B cell (primary cell): ENCODE data around the gene GABRD. TPM values are rescaled to one million over a fixed set of nuclear protein-coding genes. Genes with fewer than 3 reads are reported as not detected.

Experiments
- ATAC-seq: fragments of 200-7000 bp; cut with Tn5 transposase; one replicate; pipeline ENCODE4 v1.10.0; 2021; ENCODE audit warnings: low read depth, mild to moderate bottlenecking, moderate number of reproducible peaks, moderate library complexity
- CTCF ChIA-PET: fragments of 350-600 bp; sonication (Branson Sonifier 250); formaldehyde crosslinking; loops from one replicate; lab custom pipeline; 2021; ENCODE audit warnings: antibody characterized with exemption, inconsistent platforms; lab: Charles Lee
- POLR2A ChIA-PET: fragments of 350-600 bp; sonication (Branson Sonifier 250); formaldehyde crosslinking; loops from one replicate; lab custom pipeline; 2021; ENCODE audit warnings: antibody characterized with exemption; lab: Charles Lee
- DNase-seq: peaks from one replicate; pipeline ENCODE4 v3.0.0; 2013
- H2AFZ ChIP-seq: 2 replicates; pipeline ENCODE4 v1.6.1; 2012; ENCODE audit warnings: mild to moderate bottlenecking, low read depth, low read length; ENCODE audit not compliant: insufficient read depth, poor library complexity, severe bottlenecking
- H3K27ac ChIP-seq, 2 donors: 1 replicate in 1 of 2; 2 replicates in 1 of 2; pipeline ENCODE4 v1.5.1; 2012 to 2013; ENCODE audit warnings: low read length in 2 of 2, mild to moderate bottlenecking in 2 of 2, moderate library complexity in 1 of 2
- H3K27me3 ChIP-seq, 4 experiments: fragments of 200-600 bp in 1 of 4; sonication (generic) in 1 of 4; replicated peaks in 1 of 4; 1 replicate in 2 of 4; 2 replicates in 2 of 4; pipeline versions ENCODE4 v1.6.1 to v1.7.0; 2013 to 2016; ENCODE audit warnings: low read length in 3 of 4, mild to moderate bottlenecking in 2 of 4, mixed read lengths in 1 of 4, moderate library complexity in 1 of 4; ENCODE audit not compliant: insufficient read depth in 4 of 4, control insufficient read depth in 3 of 4; ENCODE audit errors: control extremely low read depth in 1 of 4
- H3K36me3 ChIP-seq, 2 experiments: replicated peaks in 1 of 2; 1 replicate in 1 of 2; 2 replicates in 1 of 2; pipeline versions ENCODE4 v1.6.1 to v1.7.1; 2013; ENCODE audit warnings: low read length in 1 of 2; ENCODE audit not compliant: insufficient read depth in 2 of 2, control insufficient read depth in 1 of 2; ENCODE audit errors: control extremely low read depth in 1 of 2, extremely low read depth in 1 of 2
- H3K4me1 ChIP-seq, 2 donors: fragments of 200-600 bp in 1 of 2; sonication (generic) in 1 of 2; 1 replicate in 1 of 2; 2 replicates in 1 of 2; pipeline versions ENCODE4 v1.5.1 to v1.6.1; 2013 to 2017; ENCODE audit warnings: low read length in 2 of 2; ENCODE audit not compliant: control insufficient read depth in 2 of 2, insufficient read depth in 2 of 2
- H3K4me2 ChIP-seq: replicated peaks from 2 replicates; pipeline ENCODE3; 2012; ENCODE audit warnings: mild to moderate bottlenecking, low read depth, low read length; ENCODE audit not compliant: poor library complexity, severe bottlenecking
- H3K4me3 ChIP-seq, 5 experiments: fragments of 200-600 bp in 1 of 5; sonication (generic) in 1 of 5; 1 replicate in 3 of 5; 2 replicates in 2 of 5; pipeline versions ENCODE4 v1.5.1 to v1.7.0; 2011 to 2016; ENCODE audit warnings: low read length in 4 of 5, mild to moderate bottlenecking in 4 of 5, low read depth in 2 of 5, control low read depth in 1 of 5, moderate library complexity in 1 of 5; ENCODE audit not compliant: insufficient read depth in 1 of 5; ENCODE audit errors: control extremely low read depth in 1 of 5, extremely low read depth in 1 of 5
- H3K79me2 ChIP-seq: fragments of 200-600 bp; sonication (generic); one replicate; pipeline ENCODE4 v1.6.0; 2016; ENCODE audit warnings: low read length; ENCODE audit not compliant: control insufficient read depth, insufficient read depth
- H3K9ac ChIP-seq: fragments of 200-600 bp; sonication (generic); 2 replicates; pipeline ENCODE4 v1.6.1; 2017; ENCODE audit warnings: mild to moderate bottlenecking, low read length, moderate library complexity
- H3K9me3 ChIP-seq, 3 donors: one replicate each; pipeline versions ENCODE4 v1.6.1 to v1.7.1; 2013; ENCODE audit warnings: low read length in 2 of 3; ENCODE audit not compliant: control insufficient read depth in 2 of 3, insufficient read depth in 1 of 3; ENCODE audit errors: control extremely low read depth in 1 of 3
- H4K20me1 ChIP-seq: 2 replicates; pipeline ENCODE4 v1.6.0; 2012; ENCODE audit warnings: mild to moderate bottlenecking, low read length; ENCODE audit not compliant: insufficient read depth, control insufficient read depth, poor library complexity, severe bottlenecking
- H3K27ac Mint-ChIP-seq: one replicate; pipeline ENCODE4 v1.8.0; 2021; ENCODE audit warnings: mixed read lengths
- H3K27me3 Mint-ChIP-seq: one replicate; pipeline ENCODE4 v1.8.0; 2021; ENCODE audit warnings: mixed read lengths
- H3K4me1 Mint-ChIP-seq: one replicate; pipeline ENCODE4 v1.8.0; 2021; ENCODE audit warnings: mixed read lengths
- H3K4me3 Mint-ChIP-seq: one replicate; pipeline ENCODE4 v1.8.0; 2021; ENCODE audit warnings: mixed read lengths
- H3K9me3 Mint-ChIP-seq: one replicate; pipeline ENCODE4 v1.8.0; 2022; ENCODE audit warnings: mixed read lengths; ENCODE audit not compliant: insufficient read depth
- EZH2 ChIP-seq: IDR thresholded peaks from 2 replicates; pipeline ENCODE4 v1.6.1; 2012; ENCODE audit warnings: borderline replicate concordance, low read depth, mild to moderate bottlenecking, moderate library complexity, low read length; ENCODE audit not compliant: insufficient read depth, poor library complexity, severe bottlenecking
- WGBS: methylation state at CpG from one replicate; pipeline ENCODE4 v1.1.5; 2013; ENCODE audit warnings: missing lambda C conversion rate; ENCODE audit not compliant: insufficient coverage; 5-methylcytosine and 5-hydroxymethylcytosine counted together
- intact Hi-C: fragments of 100-400 bp; cut with micrococcal nuclease; formaldehyde crosslinking; loops from one replicate; pipeline ENCODE4 v1.10.0; 2022
- polyA plus RNA-seq: library from polyadenylated mRNA; depleted of rRNA; stranded (reverse); fragments of >200 nt; gene quantifications from 2 replicates; pipeline ENCODE4 v1.2.3, GENCODE V29; 2012
- total RNA-seq, 2 donors: library from RNA; stranded (reverse); fragments of 120-200 nt in 1 of 2; gene quantifications; 1 replicate in 1 of 2; 2 replicates in 1 of 2; pipeline versions ENCODE4 v1.2.3 to v1.2.4, GENCODE V29; 2013 to 2022
- TF ChIP-seq, protein P1 (sequence below): fragments of 200-600 bp; IDR thresholded peaks from one replicate; pipeline ENCODE4 v1.8.0; 2022; ENCODE audit warnings: antibody characterized with exemption, mild to moderate bottlenecking

The GABRD gene
- total and polyA plus RNA-seq, 2 donors (not counting 1 experiment from before 2014, with no cell fraction given): not detected

DNA sequence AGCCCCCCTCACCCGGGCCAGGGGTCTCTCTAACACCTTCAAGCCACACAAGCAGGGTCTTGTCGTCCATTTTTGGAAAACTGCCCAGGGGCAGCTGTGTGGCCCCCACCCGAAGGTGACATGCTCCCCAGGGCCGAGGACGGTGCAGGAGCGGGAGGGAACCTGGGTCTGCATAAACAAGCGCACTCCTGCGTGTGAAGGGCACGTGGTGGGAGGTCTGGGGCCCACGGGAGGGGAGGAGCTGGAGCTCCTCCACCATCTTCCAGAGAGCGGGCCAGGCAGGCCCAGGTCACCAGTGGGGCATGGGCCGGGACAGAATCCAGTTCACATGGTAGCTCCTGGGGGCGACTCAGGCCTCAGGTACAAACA, 32.0 kb upstream of the GABRD start:
- ChIA-PET POLR2A (no interaction called here), CTCF (no interaction called here)
- Histone ChIP-seq H3K4me3 (no peak overlapping the region), H2AFZ (no peak overlapping the region), H3K4me2 (no peak overlapping the region), H3K9ac (no peak overlapping the region), H4K20me1 (no peaks in the 10 kb centered on the region), H3K9me3 (peaks cover 0 to 4% (median 0%) of the 10 kb centered on the region in 3 donors), H3K4me1 (no peaks in the 10 kb centered on the region), H3K79me2 (no peaks in the 10 kb centered on the region), H3K27ac (no peak overlapping the region), H3K27me3 (peaks cover 0 to 7% (median 0%) of the 10 kb centered on the region in 4 experiments), H3K36me3 (no peaks in the 10 kb centered on the region)
- peaks cover 18% of the 10 kb centered on the region for H3K27me3 Mint-ChIP-seq
- DNase-seq (no peak), ATAC-seq (no peak)
- TF ChIP-seq EZH2: no peak
- TF ChIP-seq, protein P1, sequence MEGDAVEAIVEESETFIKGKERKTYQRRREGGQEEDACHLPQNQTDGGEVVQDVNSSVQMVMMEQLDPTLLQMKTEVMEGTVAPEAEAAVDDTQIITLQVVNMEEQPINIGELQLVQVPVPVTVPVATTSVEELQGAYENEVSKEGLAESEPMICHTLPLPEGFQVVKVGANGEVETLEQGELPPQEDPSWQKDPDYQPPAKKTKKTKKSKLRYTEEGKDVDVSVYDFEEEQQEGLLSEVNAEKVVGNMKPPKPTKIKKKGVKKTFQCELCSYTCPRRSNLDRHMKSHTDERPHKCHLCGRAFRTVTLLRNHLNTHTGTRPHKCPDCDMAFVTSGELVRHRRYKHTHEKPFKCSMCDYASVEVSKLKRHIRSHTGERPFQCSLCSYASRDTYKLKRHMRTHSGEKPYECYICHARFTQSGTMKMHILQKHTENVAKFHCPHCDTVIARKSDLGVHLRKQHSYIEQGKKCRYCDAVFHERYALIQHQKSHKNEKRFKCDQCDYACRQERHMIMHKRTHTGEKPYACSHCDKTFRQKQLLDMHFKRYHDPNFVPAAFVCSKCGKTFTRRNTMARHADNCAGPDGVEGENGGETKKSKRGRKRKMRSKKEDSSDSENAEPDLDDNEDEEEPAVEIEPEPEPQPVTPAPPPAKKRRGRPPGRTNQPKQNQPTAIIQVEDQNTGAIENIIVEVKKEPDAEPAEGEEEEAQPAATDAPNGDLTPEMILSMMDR: no peak
- 86% methylated on average over 13 of the region's 13 CpGs for WGBS
- no peaks in the 10 kb centered on the region for H3K9me3 Mint-ChIP-seq
- H3K4me3 Mint-ChIP-seq: no peak overlapping the region
- H3K27ac Mint-ChIP-seq: no peak overlapping the region
- H3K4me1 Mint-ChIP-seq: no peaks in the 10 kb centered on the region
- intact Hi-C loops: no loop called here

DNA sequence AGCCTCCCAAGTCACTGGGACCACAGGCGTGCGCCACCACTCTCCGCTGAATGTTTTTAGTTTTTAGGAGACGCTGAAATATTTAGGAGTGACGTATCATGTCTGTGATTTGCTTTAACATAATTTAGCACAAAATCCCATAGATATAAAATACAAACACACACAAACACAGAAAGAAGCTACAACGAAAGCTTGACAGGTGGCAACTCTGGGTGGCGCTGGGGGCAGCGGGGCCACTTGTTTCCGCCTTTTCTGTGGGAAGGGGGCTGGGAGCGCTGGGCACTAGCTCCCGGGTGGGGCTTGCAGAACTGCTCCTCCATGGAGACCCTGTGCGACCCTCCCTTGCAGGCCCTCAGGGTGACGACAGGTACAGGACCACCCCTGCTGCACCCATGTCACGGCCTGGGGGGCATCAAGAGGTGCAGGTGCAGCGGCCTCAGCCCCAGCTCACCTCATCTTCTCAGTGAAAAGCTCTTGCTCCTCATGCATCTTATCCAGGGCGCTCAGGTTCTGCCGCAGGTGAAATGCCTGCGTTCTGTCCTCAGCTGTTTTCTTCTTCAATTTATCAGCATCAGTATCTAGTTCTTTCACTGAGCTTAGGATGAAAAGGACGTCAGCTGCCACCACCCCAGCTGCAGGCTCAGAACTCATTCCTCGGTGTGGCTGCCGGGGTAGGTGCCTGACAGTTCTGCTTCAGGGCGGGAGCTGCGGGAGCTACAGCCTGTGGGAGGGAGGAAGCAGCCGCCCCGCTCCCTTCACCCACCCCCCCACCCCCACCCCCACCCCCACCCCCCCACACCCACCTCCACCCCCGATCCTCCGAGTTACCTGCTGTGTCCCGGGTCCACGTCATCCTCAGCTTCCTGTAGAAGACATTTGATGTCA, 30.8 kb upstream of the GABRD start:
- Mint-ChIP-seq H3K4me3 (no peak overlapping the region), H3K27me3 (peaks cover 18% of the 10 kb centered on the region), H3K27ac (no peak overlapping the region), H3K9me3 (no peaks in the 10 kb centered on the region), H3K4me1 (no peaks in the 10 kb centered on the region)
- H3K4me2 ChIP-seq: no peak overlapping the region
- H3K27ac ChIP-seq: no peak overlapping the region
- H3K9me3 ChIP-seq: no peaks in the 10 kb centered on the region
- no peaks in the 10 kb centered on the region for H3K4me1 ChIP-seq
- 86% methylated on average over 13 of the region's 29 CpGs for whole genome bisulfite sequencing
- no peak for DNase-seq
- H2AFZ ChIP-seq: no peak overlapping the region
- ChIA-PET CTCF (no interaction called here), POLR2A (no interaction called here)
- no peak for ATAC-seq
- H4K20me1 ChIP-seq: no peaks in the 10 kb centered on the region
- no peaks in the 10 kb centered on the region for H3K79me2 ChIP-seq
- H3K27me3 ChIP-seq: peaks cover 0 to 7% (median 0%) of the 10 kb centered on the region in 4 experiments
- intact Hi-C loops: no loop called here
- no peak for TF ChIP-seq EZH2
- TF ChIP-seq, protein P1: no peak
- no peak overlapping the region for H3K9ac ChIP-seq
- no peaks in the 10 kb centered on the region for H3K36me3 ChIP-seq
- H3K4me3 ChIP-seq: no peak overlapping the region
